ENCODE results near the gene CHRNB4. TPM values are rescaled to one million over a fixed set of nuclear protein-coding genes. Genes with fewer than 3 reads are reported as not detected.

Gene CHRNB4
- total RNA-seq, 2 donors from 2014 or later = 0.22 to 0.70 TPM

GRCh38 chr15:78640527-78641101, 396 bp downstream of the CHRNB4 start:
- Histone ChIP-seq H3K27ac (ENCODE audit: low read depth, low read length) (no peak overlapping the region), H3K9me3 (ENCODE audit: control insufficient read depth, low read length) (no peaks in the 10 kb centered on the region), H3K9ac (ENCODE audit: extremely low read depth, low read length, poor library complexity, severe bottlenecking) (no peak overlapping the region), H3K36me3 (ENCODE audit: control insufficient read depth, insufficient read depth, low read length) (no peaks in the 10 kb centered on the region), H3K4me1 (ENCODE audit: control insufficient read depth, insufficient read depth, low read length) (no peaks in the 10 kb centered on the region), H3K27me3 (ENCODE audit: control insufficient read depth, insufficient read depth, low read length, poor library complexity, severe bottlenecking) (peaks cover 11% of the 10 kb centered on the region), H3K4me3 (ENCODE audit: low read length) (peak overlapping the region; percentile 65)
- H3K9me3 Mint-ChIP-seq = no peaks in the 10 kb centered on the region
- peak; percentile 89 for DNase-seq
- H3K4me1 Mint-ChIP-seq = no peaks in the 10 kb centered on the region
- H3K27me3 Mint-ChIP-seq (ENCODE audit: insufficient read depth) = peaks cover 9% of the 10 kb centered on the region
- H3K36me3 Mint-ChIP-seq (ENCODE audit: low read depth) = no peaks in the 10 kb centered on the region
- WGBS, 2 experiments (ENCODE audit: insufficient coverage in 1 of 2, insufficient read length in 1 of 2) = 0 to 11% methylated on average over 1 to 32 of the region's 32 CpGs
- no peak for TF ChIP-seq CTCF (conservative IDR thresholded peaks at IDR 0.05)
- no peak overlapping the region for H3K27ac Mint-ChIP-seq
- peak overlapping the region; percentile 60 for H3K4me3 Mint-ChIP-seq

GRCh38 chr15:78638658-78639314, 2.2 kb downstream of the CHRNB4 start:
- Mint-ChIP-seq H3K4me1 (no peaks in the 10 kb centered on the region), H3K9me3 (peaks cover 3% of the 10 kb centered on the region), H3K36me3 (ENCODE audit: low read depth) (no peaks in the 10 kb centered on the region), H3K27ac (no peak overlapping the region), H3K4me3 (no peak overlapping the region), H3K27me3 (ENCODE audit: insufficient read depth) (peaks cover 9% of the 10 kb centered on the region)
- H3K36me3 ChIP-seq (ENCODE audit: control insufficient read depth, insufficient read depth, low read length) = no peaks in the 10 kb centered on the region
- DNase-seq = peak; percentile 96
- WGBS, 2 experiments (ENCODE audit: insufficient coverage in 1 of 2, insufficient read length in 1 of 2) = 0 to 44% methylated on average over 2 to 4 of the region's 4 CpGs
- H3K9ac ChIP-seq (ENCODE audit: extremely low read depth, low read length, poor library complexity, severe bottlenecking) = no peak overlapping the region
- H3K27me3 ChIP-seq (ENCODE audit: control insufficient read depth, insufficient read depth, low read length, poor library complexity, severe bottlenecking) = peaks cover 11% of the 10 kb centered on the region
- no peaks in the 10 kb centered on the region for H3K9me3 ChIP-seq (ENCODE audit: control insufficient read depth, low read length)
- no peak overlapping the region for H3K4me3 ChIP-seq (ENCODE audit: low read length)
- peak; percentile 88 for TF ChIP-seq CTCF (conservative IDR thresholded peaks at IDR 0.05)
- H3K27ac ChIP-seq (ENCODE audit: low read depth, low read length) = no peak overlapping the region
- H3K4me1 ChIP-seq (ENCODE audit: control insufficient read depth, insufficient read depth, low read length) = no peaks in the 10 kb centered on the region

GRCh38 chr15:78637776-78638435, 3.1 kb downstream of the CHRNB4 start:
- no peak overlapping the region for H3K9ac ChIP-seq (ENCODE audit: extremely low read depth, low read length, poor library complexity, severe bottlenecking)
- no peaks in the 10 kb centered on the region for H3K36me3 ChIP-seq (ENCODE audit: control insufficient read depth, insufficient read depth, low read length)
- peaks cover 12% of the 10 kb centered on the region for H3K9me3 Mint-ChIP-seq
- H3K9me3 ChIP-seq (ENCODE audit: control insufficient read depth, low read length) = peaks cover 7% of the 10 kb centered on the region
- H3K27ac ChIP-seq (ENCODE audit: low read depth, low read length) = peak overlapping the region; percentile 49
- TF ChIP-seq CTCF (conservative IDR thresholded peaks at IDR 0.05) = no peak
- DNase-seq = no peak
- 84 to 100% methylated on average over 2 to 4 of the region's 4 CpGs for WGBS, 2 experiments (ENCODE audit: insufficient coverage in 1 of 2, insufficient read length in 1 of 2)
- H3K4me1 Mint-ChIP-seq = no peaks in the 10 kb centered on the region
- H3K4me3 ChIP-seq (ENCODE audit: low read length) = no peak overlapping the region
- H3K4me1 ChIP-seq (ENCODE audit: control insufficient read depth, insufficient read depth, low read length) = no peaks in the 10 kb centered on the region
- H3K27ac Mint-ChIP-seq = no peak overlapping the region
- H3K27me3 ChIP-seq (ENCODE audit: control insufficient read depth, insufficient read depth, low read length, poor library complexity, severe bottlenecking) = peaks cover 11% of the 10 kb centered on the region
- no peak overlapping the region for H3K4me3 Mint-ChIP-seq
- H3K36me3 Mint-ChIP-seq (ENCODE audit: low read depth) = no peaks in the 10 kb centered on the region
- peaks cover 9% of the 10 kb centered on the region for H3K27me3 Mint-ChIP-seq (ENCODE audit: insufficient read depth)

Measured in endodermal cell (in vitro differentiated cells).